ENCODE results near the gene TMEM225B.

- no peak for TF ChIP-seq POLR2A (IDR thresholded peaks at IDR 0.05)
- TF ChIP-seq CTCF (IDR thresholded peaks at IDR 0.05) = no peak
Measured at GRCh38 chr7:99614495-99614894, 16.4 kb downstream of the TMEM225B start.
